ENCODE results near the gene KRT6B.
A peak's percentile ranks its signal among the peaks of the same experiment; 100 is the strongest.
"Not testable (repeated sequence)": the region's sequence is repeated elsewhere in the genome, so short reads cannot be mapped to it uniquely, and the experiment has no call there.

The KRT6B gene

GRCh38 chr12:52414936-52415335 lies 37.0 kb downstream of the KRT6B start:
- FAIRE-seq (no peak), DNase-seq (ENCODE audit: low spot score) (no peak)

- FAIRE-seq (no peak), DNase-seq (ENCODE audit: low spot score) (no peak)
Measured at GRCh38 chr12:52413782-52414345, 38.1 kb downstream of the KRT6B start.

GRCh38 chr12:52413202-52413601 lies 38.7 kb downstream of the KRT6B start:
- FAIRE-seq = no peak
- peak; percentile 23 for DNase-seq (ENCODE audit: low spot score)

- DNase-seq (ENCODE audit: low spot score) (no peak), FAIRE-seq (no peak)
Measured at GRCh38 chr12:52411815-52412214, 40.1 kb downstream of the KRT6B start.

- FAIRE-seq; DNase-seq (ENCODE audit: low spot score): not testable (repeated sequence)
Measured at GRCh38 chr12:52410589-52411248, 41.2 kb downstream of the KRT6B start.

- no peak for FAIRE-seq
- no peak for DNase-seq (ENCODE audit: low spot score)
Measured at GRCh38 chr12:52407918-52408317, 44.0 kb downstream of the KRT6B start.

- FAIRE-seq (no peak), DNase-seq (ENCODE audit: low spot score) (no peak)
Measured at GRCh38 chr12:52405922-52406385, 46.0 kb downstream of the KRT6B start, which contains the start of gene KRT82. TSS of gene KRT82 (minus strand) at chr12:52406335. CDS start at chr12:52406277, 58 bp downstream.

GRCh38 chr12:52404951-52405350 lies 47.0 kb downstream of the KRT6B start:
- DNase-seq (ENCODE audit: low spot score) (no peak), FAIRE-seq (no peak)

- FAIRE-seq (no peak), DNase-seq (ENCODE audit: low spot score) (no peak)
Measured at GRCh38 chr12:52403561-52403960, 48.4 kb downstream of the KRT6B start.

- FAIRE-seq (no peak), DNase-seq (ENCODE audit: low spot score) (no peak)
Measured at GRCh38 chr12:52402873-52403540, 48.9 kb downstream of the KRT6B start.

- no peak for FAIRE-seq
Measured at GRCh38 chr12:52402377-52402776, 49.6 kb downstream of the KRT6B start.

GRCh38 chr12:52401926-52402325 lies 50.0 kb downstream of the KRT6B start:
- DNase-seq (ENCODE audit: low spot score) (no peak), FAIRE-seq (no peak)

More at GRCh38 chr12:52402377-52402776, 49.6 kb downstream of the KRT6B start:
- DNase-seq (ENCODE audit: low spot score) = no peak

- FAIRE-seq (no peak), DNase-seq (ENCODE audit: low spot score) (no peak)
Measured at GRCh38 chr12:52401526-52401925, 50.4 kb downstream of the KRT6B start.

- DNase-seq (ENCODE audit: low spot score) = no peak
- FAIRE-seq = no peak
Measured at GRCh38 chr12:52400906-52401305, 51.0 kb downstream of the KRT6B start.

GRCh38 chr12:52399756-52400155 lies 52.2 kb downstream of the KRT6B start:
- FAIRE-seq (no peak), DNase-seq (ENCODE audit: low spot score) (no peak)

GRCh38 chr12:52398176-52398575 lies 53.8 kb downstream of the KRT6B start:
- DNase-seq (ENCODE audit: low spot score) (no peak), FAIRE-seq (no peak)

- FAIRE-seq (no peak), DNase-seq (ENCODE audit: low spot score) (no peak)
Measured at GRCh38 chr12:52396656-52397055, 55.3 kb downstream of the KRT6B start.
